ENCODE measurements around the gene ZNF445. TPM values are rescaled to one million over a fixed set of nuclear protein-coding genes. Genes with fewer than 3 reads are reported as not detected.

Gene ZNF445
- total and polyA plus RNA-seq, 2 donors (not counting 3 experiments of a cell fraction or from before 2014, with no cell fraction given), result 2.3 to 17.8 TPM

GRCh38 chr3:44506961-44507360, 29.5 kb upstream of the ZNF445 start:
- Histone ChIP-seq H3K79me2 (ENCODE audit: control insufficient read depth, insufficient read depth, low read length) (peaks cover 34% of the 10 kb centered on the region), H3K4me3 (replicated peaks in 1 of 3; ENCODE audit: insufficient read depth in 1 of 3, low read depth in 1 of 3, low read length in 3 of 3) (no peak overlapping the region), H3K27me3 (ENCODE audit: control insufficient read depth in 2 of 2, insufficient read depth in 2 of 2, low read length in 2 of 2) (no peaks in the 10 kb centered on the region), H3K4me2 (ENCODE audit: insufficient read depth, low read length) (no peak overlapping the region), H2AFZ (ENCODE audit: low read depth, low read length) (no peak overlapping the region), H3K4me1 (ENCODE audit: control insufficient read depth, extremely low read depth, insufficient read depth, low read length) (peaks cover 13% of the 10 kb centered on the region), H3K9ac (replicated peaks; ENCODE audit: extremely low read depth, insufficient read depth, low read length) (no peak overlapping the region), H4K20me1 (replicated peaks; ENCODE audit: control insufficient read depth, extremely low read depth, insufficient read depth, low read length) (no peaks in the 10 kb centered on the region), H3K36me3 (ENCODE audit: control insufficient read depth in 2 of 2, extremely low read depth in 1 of 2, insufficient read depth in 2 of 2, low read length in 2 of 2) (peaks cover 0 to under 1% of the 10 kb centered on the region in 2 experiments), H3K9me1 (replicated peaks; ENCODE audit: control insufficient read depth, extremely low read depth, insufficient read depth, low read length) (no peaks in the 10 kb centered on the region), H3K27ac (ENCODE audit: insufficient read depth, low read depth, low read length) (no peak overlapping the region), H3K9me3 (replicated peaks; ENCODE audit: control insufficient read depth, insufficient read depth, low read length) (peaks cover 2% of the 10 kb centered on the region)
- dilution Hi-C loops (cut with MboI; ENCODE audit: extremely low pct_ligation_motif_present, low sequenced_read_pairs) (no loop called here), intact Hi-C loops (cut with micrococcal nuclease) (no loop called here)
- ChIA-PET CTCF (no interaction called here), POLR2A (no interaction called here)
- TF ChIP-seq GATA2 (IDR thresholded peaks at IDR 0.05; ENCODE audit: insufficient read depth, insufficient read length, low read depth, low read length) (no peak), FOS (IDR thresholded peaks at IDR 0.05; ENCODE audit: borderline replicate concordance, insufficient read depth, low read length) (no peak), CTCF (IDR thresholded peaks at IDR 0.05; ENCODE audit: extremely low read depth in 1 of 2, insufficient read depth in 1 of 2, low read depth in 1 of 2, low read length in 2 of 2) (no peak), MAX (IDR thresholded peaks at IDR 0.05; ENCODE audit: insufficient read depth, insufficient read length) (no peak)
- DNase-seq (ENCODE audit: low read depth, low spot score) (no peak), FAIRE-seq (no peak)
- BruUV-seq (replicated peaks), result no TSS peak

GRCh38 chr3:44506556-44506955, 29.1 kb upstream of the ZNF445 start:
- POLR2A ChIA-PET, result no interaction called here
- intact Hi-C loops (cut with micrococcal nuclease), result no loop called here
- dilution Hi-C loops (cut with MboI; ENCODE audit: extremely low pct_ligation_motif_present, low sequenced_read_pairs), result no loop called here

More at GRCh38 chr3:44506556-44506955, 29.1 kb upstream of the ZNF445 start:
- H3K4me3 ChIP-seq (replicated peaks in 1 of 3; ENCODE audit: insufficient read depth in 1 of 3, low read depth in 1 of 3, low read length in 3 of 3), result no peak overlapping the region
- peaks cover 13% of the 10 kb centered on the region for H3K4me1 ChIP-seq (ENCODE audit: control insufficient read depth, extremely low read depth, insufficient read depth, low read length)
- peaks cover 0 to 2% of the 10 kb centered on the region in 2 experiments for H3K36me3 ChIP-seq (ENCODE audit: control insufficient read depth in 2 of 2, extremely low read depth in 1 of 2, insufficient read depth in 2 of 2, low read length in 2 of 2)
- no peak for FAIRE-seq
- H3K9me1 ChIP-seq (replicated peaks; ENCODE audit: control insufficient read depth, extremely low read depth, insufficient read depth, low read length), result no peaks in the 10 kb centered on the region
- no peak overlapping the region for H2AFZ ChIP-seq (ENCODE audit: low read depth, low read length)
- no peak overlapping the region for H3K4me2 ChIP-seq (ENCODE audit: insufficient read depth, low read length)
- no TSS peak for BruUV-seq (replicated peaks)
- H3K27me3 ChIP-seq (ENCODE audit: control insufficient read depth in 2 of 2, insufficient read depth in 2 of 2, low read length in 2 of 2), result no peaks in the 10 kb centered on the region
- TF ChIP-seq POLR2A (IDR thresholded peaks at IDR 0.05; ENCODE audit: low read depth, low read length), result no peak
- no peak for TF ChIP-seq MAX (IDR thresholded peaks at IDR 0.05; ENCODE audit: insufficient read depth, insufficient read length)
- no peak for TF ChIP-seq JUN (IDR thresholded peaks at IDR 0.05; ENCODE audit: borderline replicate concordance, insufficient read depth, insufficient read length, low read depth)
- no peak for TF ChIP-seq FOS (IDR thresholded peaks at IDR 0.05; ENCODE audit: borderline replicate concordance, insufficient read depth, low read length)
- TF ChIP-seq GATA2 (IDR thresholded peaks at IDR 0.05; ENCODE audit: insufficient read depth, insufficient read length, low read depth, low read length), result no peak
- TF ChIP-seq POLR2AphosphoS5 (IDR thresholded peaks at IDR 0.05; ENCODE audit: insufficient read depth, low read depth, low read length), result no peak
- no peak for TF ChIP-seq CTCF (IDR thresholded peaks at IDR 0.05; ENCODE audit: extremely low read depth in 1 of 2, insufficient read depth in 1 of 2, low read depth in 1 of 2, low read length in 2 of 2)
- no peak for TF ChIP-seq EZH2 (IDR thresholded peaks at IDR 0.05; ENCODE audit: borderline replicate concordance, low read depth, low read length, severe bottlenecking)
- no peak for TF ChIP-seq MYC (IDR thresholded peaks at IDR 0.05; ENCODE audit: low read depth, low read length)
- peaks cover 34% of the 10 kb centered on the region for H3K79me2 ChIP-seq (ENCODE audit: control insufficient read depth, insufficient read depth, low read length)
- H3K9ac ChIP-seq (replicated peaks; ENCODE audit: extremely low read depth, insufficient read depth, low read length), result no peak overlapping the region
- H3K9me3 ChIP-seq (replicated peaks; ENCODE audit: control insufficient read depth, insufficient read depth, low read length), result peaks cover 2% of the 10 kb centered on the region
- CTCF ChIA-PET, result no interaction called here
- H4K20me1 ChIP-seq (replicated peaks; ENCODE audit: control insufficient read depth, extremely low read depth, insufficient read depth, low read length), result no peaks in the 10 kb centered on the region
- H3K27ac ChIP-seq (ENCODE audit: insufficient read depth, low read depth, low read length), result no peak overlapping the region
- DNase-seq (ENCODE audit: low read depth, low spot score), result no peak

Data from endothelial cell of umbilical vein (primary cell).